DND-41 (cell line): Measurements from ENCODE around the gene CUBN.
"Not testable (repeated sequence)": the region's sequence is repeated elsewhere in the genome, so short reads cannot be mapped to it uniquely, and the experiment has no call there.

Source experiments
- ATAC-seq: fragments of 200-7000 bp; cut with Tn5 transposase; 3 replicates; pipeline ENCODE4 v1.9.1; 2021; ENCODE audit warnings: low read depth; ENCODE audit not compliant: insufficient read depth
- DNase-seq: peaks from one replicate; pipeline ENCODE4 v3.0.0-alpha.2; 2020
- H2AFZ ChIP-seq: 2 replicates; pipeline ENCODE4 v1.6.0; 2012; ENCODE audit warnings: low read depth, low read length
- H3K27ac ChIP-seq: 2 replicates; pipeline ENCODE4 v1.5.1; 2012; ENCODE audit warnings: low read length, inconsistent platforms
- H3K27me3 ChIP-seq: fragments of 200-600 bp; sonication (generic); 2 replicates; pipeline ENCODE4 v1.6.0; 2012; ENCODE audit warnings: low read length, mild to moderate bottlenecking, inconsistent platforms; ENCODE audit not compliant: insufficient read depth, poor library complexity
- H3K36me3 ChIP-seq: 2 replicates; pipeline ENCODE4 v1.5.1; 2012; ENCODE audit warnings: low read length, inconsistent platforms; ENCODE audit not compliant: insufficient read depth
- H3K4me1 ChIP-seq: 2 replicates; pipeline ENCODE4 v1.5.1; 2012; ENCODE audit warnings: mild to moderate bottlenecking, low read length; ENCODE audit not compliant: insufficient read depth
- H3K4me2 ChIP-seq: 2 replicates; pipeline ENCODE4 v1.6.0; 2012; ENCODE audit warnings: mild to moderate bottlenecking, moderate library complexity, low read length, inconsistent platforms; ENCODE audit not compliant: insufficient read depth
- H3K4me3 ChIP-seq, 2 experiments: fragments of 200-600 bp in 1 of 2; shearing (Covaris generic) in 1 of 2; 2 replicates each; pipeline ENCODE4 v1.5.1; 2012 to 2016; ENCODE audit warnings: inconsistent platforms in 2 of 2, low read length in 2 of 2, mild to moderate bottlenecking in 2 of 2, low read depth in 1 of 2, moderate library complexity in 1 of 2
- H3K79me2 ChIP-seq: 2 replicates; pipeline ENCODE4 v1.6.0; 2012; ENCODE audit warnings: low read length, inconsistent platforms; ENCODE audit not compliant: insufficient read depth
- H3K9ac ChIP-seq: 2 replicates; pipeline ENCODE4 v1.6.0; 2012; ENCODE audit warnings: low read depth, mild to moderate bottlenecking, inconsistent platforms, low read length, moderate library complexity
- H3K9me3 ChIP-seq: 2 replicates; pipeline ENCODE4 v1.5.1; 2012; ENCODE audit warnings: low read length, moderate library complexity, mild to moderate bottlenecking, inconsistent platforms; ENCODE audit not compliant: insufficient read depth, severe bottlenecking
- H4K20me1 ChIP-seq: 2 replicates; pipeline ENCODE4 v1.6.0; 2012; ENCODE audit warnings: low read length; ENCODE audit not compliant: insufficient read depth
- CTCF ChIP-seq: IDR thresholded peaks from 2 replicates; pipeline ENCODE4 v1.5.1; 2012; ENCODE audit warnings: borderline replicate concordance, low read length, moderate library complexity, mild to moderate bottlenecking; ENCODE audit not compliant: poor library complexity, severe bottlenecking; ENCODE audit errors: extremely low read depth
- EZH2 ChIP-seq: IDR thresholded peaks from 3 replicates; pipeline ENCODE4 v1.6.1; 2012; ENCODE audit warnings: borderline replicate concordance, low read depth, mild to moderate bottlenecking, moderate library complexity, low read length, inconsistent platforms; ENCODE audit not compliant: severe bottlenecking

Gene CUBN

GRCh38 chr10:17115683-17116082 is 13.9 kb downstream of the CUBN start:
- TF ChIP-seq EZH2 (no peak), CTCF (no peak)
- no peak overlapping the region for H3K4me2 ChIP-seq
- DNase-seq (no peak), ATAC-seq (no peak)
- H3K9ac ChIP-seq, result no peak overlapping the region
- no peaks in the 10 kb centered on the region for H3K9me3 ChIP-seq
- no peak overlapping the region for H3K27ac ChIP-seq
- no peaks in the 10 kb centered on the region for H3K79me2 ChIP-seq
- no peak overlapping the region for H2AFZ ChIP-seq
- H3K36me3 ChIP-seq, result no peaks in the 10 kb centered on the region
- no peaks in the 10 kb centered on the region for H3K4me1 ChIP-seq
- H3K27me3 ChIP-seq, result no peaks in the 10 kb centered on the region
- no peaks in the 10 kb centered on the region for H4K20me1 ChIP-seq
- H3K4me3 ChIP-seq, result no peak overlapping the region

- H3K27me3 ChIP-seq, H3K4me3 ChIP-seq, H4K20me1 ChIP-seq, H3K9me3 ChIP-seq, H3K79me2 ChIP-seq, H3K4me1 ChIP-seq, H3K4me2 ChIP-seq, H2AFZ ChIP-seq, H3K9ac ChIP-seq, H3K27ac ChIP-seq, H3K36me3 ChIP-seq: not testable (repeated sequence)
- DNase-seq, result peak; percentile 12
- ATAC-seq, result peak; percentile 83
These were observed 14.7 kb downstream of the CUBN start for GRCh38 chr10:17114878-17115444.

- H2AFZ ChIP-seq, result no peak overlapping the region
- no peaks in the 10 kb centered on the region for H3K79me2 ChIP-seq
- H3K27ac ChIP-seq, result no peak overlapping the region
- H3K27me3 ChIP-seq, result no peaks in the 10 kb centered on the region
- ATAC-seq (no peak), DNase-seq (no peak)
- no peaks in the 10 kb centered on the region for H4K20me1 ChIP-seq
- no peak overlapping the region for H3K9ac ChIP-seq
- H3K4me3 ChIP-seq, result no peak overlapping the region
- no peaks in the 10 kb centered on the region for H3K36me3 ChIP-seq
- TF ChIP-seq EZH2 (no peak), CTCF (no peak)
- no peak overlapping the region for H3K4me2 ChIP-seq
- H3K9me3 ChIP-seq, result no peaks in the 10 kb centered on the region
- H3K4me1 ChIP-seq, result no peaks in the 10 kb centered on the region
These were observed 15.6 kb downstream of the CUBN start for GRCh38 chr10:17113889-17114540.

- no peak for ATAC-seq
- DNase-seq, result no peak
These were observed 16.3 kb downstream of the CUBN start for GRCh38 chr10:17113346-17113745.

More at GRCh38 chr10:17113346-17113745, 16.3 kb downstream of the CUBN start:
- H3K4me1 ChIP-seq, result no peaks in the 10 kb centered on the region
- H3K27me3 ChIP-seq, result no peaks in the 10 kb centered on the region
- no peaks in the 10 kb centered on the region for H3K9me3 ChIP-seq
- H4K20me1 ChIP-seq, result no peaks in the 10 kb centered on the region
- H3K27ac ChIP-seq, result no peak overlapping the region
- H2AFZ ChIP-seq, result no peak overlapping the region
- H3K4me3 ChIP-seq, result no peak overlapping the region
- H3K9ac ChIP-seq, result no peak overlapping the region
- TF ChIP-seq CTCF, result no peak
- TF ChIP-seq EZH2, result no peak
- no peak overlapping the region for H3K4me2 ChIP-seq
- H3K36me3 ChIP-seq, result no peaks in the 10 kb centered on the region
- H3K79me2 ChIP-seq, result no peaks in the 10 kb centered on the region
